ENCODE measurements around the gene HLA-E. TPM values are rescaled to one million over a fixed set of nuclear protein-coding genes. Genes with fewer than 3 reads are reported as not detected.
"Not testable (repeated sequence)": the region's sequence is repeated elsewhere in the genome, so short reads cannot be mapped to it uniquely, and the experiment has no call there.

The HLA-E gene
- total RNA-seq, 1 donor from 2014 or later: 215 TPM

DNA sequence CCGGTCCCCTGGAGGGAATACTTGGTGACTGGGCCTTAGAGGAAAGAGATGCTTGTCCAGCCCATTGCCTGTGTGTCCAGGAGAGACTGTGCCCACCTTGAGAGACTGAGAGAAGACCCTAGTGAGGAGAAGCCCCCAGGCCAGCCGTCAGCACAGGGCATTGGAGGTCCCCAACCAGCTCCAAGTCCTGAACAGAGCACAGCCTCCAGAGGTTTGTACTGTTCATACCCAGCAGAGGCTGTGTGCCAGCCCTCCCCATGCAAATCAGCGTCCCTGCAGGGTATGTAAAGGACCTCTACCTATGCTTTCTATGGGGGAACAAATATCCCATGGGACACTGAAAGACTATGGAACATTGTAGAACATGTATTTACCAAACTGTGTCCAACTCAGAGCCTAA, 8.4 kb downstream of the HLA-E start:
- DNase-seq (ENCODE audit: low read depth) (no peak), FAIRE-seq (no peak)
- Histone ChIP-seq H3K36me3 (ENCODE audit: control insufficient read depth, insufficient read depth, low read length) (peaks cover 4% of the 10 kb centered on the region), H3K27me3 (ENCODE audit: control insufficient read depth, insufficient read depth, low read length) (no peaks in the 10 kb centered on the region), H3K4me3 (ENCODE audit: low read depth, low read length) (no peak overlapping the region)
- TF ChIP-seq, protein P1, sequence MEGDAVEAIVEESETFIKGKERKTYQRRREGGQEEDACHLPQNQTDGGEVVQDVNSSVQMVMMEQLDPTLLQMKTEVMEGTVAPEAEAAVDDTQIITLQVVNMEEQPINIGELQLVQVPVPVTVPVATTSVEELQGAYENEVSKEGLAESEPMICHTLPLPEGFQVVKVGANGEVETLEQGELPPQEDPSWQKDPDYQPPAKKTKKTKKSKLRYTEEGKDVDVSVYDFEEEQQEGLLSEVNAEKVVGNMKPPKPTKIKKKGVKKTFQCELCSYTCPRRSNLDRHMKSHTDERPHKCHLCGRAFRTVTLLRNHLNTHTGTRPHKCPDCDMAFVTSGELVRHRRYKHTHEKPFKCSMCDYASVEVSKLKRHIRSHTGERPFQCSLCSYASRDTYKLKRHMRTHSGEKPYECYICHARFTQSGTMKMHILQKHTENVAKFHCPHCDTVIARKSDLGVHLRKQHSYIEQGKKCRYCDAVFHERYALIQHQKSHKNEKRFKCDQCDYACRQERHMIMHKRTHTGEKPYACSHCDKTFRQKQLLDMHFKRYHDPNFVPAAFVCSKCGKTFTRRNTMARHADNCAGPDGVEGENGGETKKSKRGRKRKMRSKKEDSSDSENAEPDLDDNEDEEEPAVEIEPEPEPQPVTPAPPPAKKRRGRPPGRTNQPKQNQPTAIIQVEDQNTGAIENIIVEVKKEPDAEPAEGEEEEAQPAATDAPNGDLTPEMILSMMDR (IDR thresholded peaks at IDR 0.05; ENCODE audit: insufficient read depth, low read length, severe bottlenecking): no peak

GRCh38 chr6:30498705-30499104, 9.4 kb downstream of the HLA-E start:
- not testable (repeated sequence) for H3K27me3 ChIP-seq (ENCODE audit: control insufficient read depth, insufficient read depth, low read length); H3K36me3 ChIP-seq (ENCODE audit: control insufficient read depth, insufficient read depth, low read length); H3K4me3 ChIP-seq (ENCODE audit: low read depth, low read length); FAIRE-seq; DNase-seq (ENCODE audit: low read depth)

DNA sequence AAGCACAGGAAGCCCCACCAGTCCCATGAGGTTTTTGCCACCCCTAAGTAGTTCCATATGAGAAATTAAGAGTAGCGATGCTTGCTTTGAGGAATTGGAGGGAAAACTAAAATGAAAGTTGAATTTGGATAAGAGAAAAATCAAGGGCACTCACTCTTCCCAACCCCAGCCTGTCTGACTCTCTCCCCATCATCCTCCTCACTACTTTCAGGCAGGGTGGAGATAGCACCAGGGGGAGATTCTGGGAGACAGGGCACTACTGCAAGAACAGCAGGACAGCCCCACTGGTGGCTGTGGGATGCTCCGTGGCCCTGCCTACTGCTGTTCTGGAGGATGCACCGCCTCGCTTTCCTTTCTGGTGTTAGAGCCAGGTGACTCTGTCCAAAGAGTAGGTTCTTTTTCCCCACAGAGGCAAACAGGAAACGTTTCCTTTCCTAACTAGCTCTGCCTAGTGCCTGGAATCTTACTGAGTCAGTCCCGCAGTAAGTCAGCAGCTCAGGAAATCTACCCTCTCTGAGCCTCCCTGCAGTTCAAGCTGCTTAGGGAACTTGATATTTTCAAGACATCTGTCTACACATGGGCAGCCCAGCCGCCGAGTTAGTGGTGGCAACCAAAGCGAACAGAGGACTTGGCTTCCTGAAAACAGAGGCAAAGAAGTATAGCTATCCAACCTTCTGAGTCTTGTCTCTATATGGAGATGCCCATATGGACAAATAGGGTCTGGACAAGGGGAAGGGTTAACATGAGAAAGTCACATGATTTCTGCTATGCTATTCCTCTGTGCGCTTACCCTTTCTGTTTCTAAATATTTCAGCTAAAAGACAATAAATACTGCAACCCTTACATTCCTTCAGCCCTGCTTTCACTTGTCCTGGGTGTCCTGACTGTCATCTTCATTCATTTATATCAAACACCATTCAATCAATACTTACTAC, 11.4 kb downstream of the HLA-E start:
- Histone ChIP-seq H3K4me3 (ENCODE audit: low read depth, low read length) (no peak overlapping the region), H3K36me3 (ENCODE audit: control insufficient read depth, insufficient read depth, low read length) (no peaks in the 10 kb centered on the region), H3K27me3 (ENCODE audit: control insufficient read depth, insufficient read depth, low read length) (no peaks in the 10 kb centered on the region)
- FAIRE-seq (no peak), DNase-seq (ENCODE audit: low read depth) (peak; percentile 75)
- TF ChIP-seq, protein P1 (IDR thresholded peaks at IDR 0.05; ENCODE audit: insufficient read depth, low read length, severe bottlenecking): no peak

DNA sequence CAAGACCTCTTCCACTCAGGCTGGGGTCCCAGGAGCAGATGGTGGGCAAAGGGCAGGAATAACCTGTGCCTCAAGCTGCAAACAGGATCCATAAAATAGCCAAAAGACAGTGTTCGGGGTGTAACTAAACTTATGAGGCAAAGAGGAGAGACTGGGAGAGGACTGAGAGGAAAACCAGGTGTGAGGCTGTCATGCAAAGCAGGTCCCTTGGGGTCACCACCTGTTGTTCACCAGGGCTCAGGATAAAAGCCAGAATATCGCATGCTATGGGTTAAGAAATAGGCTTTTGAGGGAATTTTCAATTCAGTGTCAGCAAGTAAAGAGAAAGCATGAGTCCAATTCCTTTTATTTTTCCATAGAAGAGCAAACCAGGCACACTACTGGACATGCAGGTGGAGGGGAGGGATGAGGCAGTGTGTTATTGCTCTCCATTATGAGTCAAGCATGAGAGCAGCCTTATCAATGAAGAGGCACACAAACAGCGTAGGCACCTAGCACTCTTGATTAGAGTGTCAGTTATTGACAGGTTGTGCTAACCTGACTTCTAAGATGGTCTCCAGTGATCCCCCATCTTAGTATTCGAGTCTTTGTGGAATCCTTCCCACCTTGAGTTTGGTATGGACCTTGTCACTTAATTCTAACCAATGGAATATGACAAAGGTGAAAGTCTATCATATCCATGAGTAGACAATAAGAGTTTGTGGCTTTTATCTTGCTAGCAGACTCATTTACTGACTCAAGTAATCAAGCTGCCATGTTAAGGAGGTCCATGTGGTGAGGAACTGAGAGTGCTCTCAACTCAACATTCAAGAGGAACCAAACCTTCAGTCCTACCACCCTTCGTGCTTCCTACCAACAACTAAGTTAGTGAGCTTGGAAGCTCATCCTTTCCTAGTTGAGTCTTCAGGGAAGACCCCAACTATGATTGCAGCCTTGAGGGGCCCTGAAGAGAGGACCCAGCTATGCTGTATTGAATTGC, 18.8 kb downstream of the HLA-E start:
- Histone ChIP-seq H3K4me3 (ENCODE audit: low read depth, low read length) (no peak overlapping the region), H3K27me3 (ENCODE audit: control insufficient read depth, insufficient read depth, low read length) (no peaks in the 10 kb centered on the region), H3K36me3 (ENCODE audit: control insufficient read depth, insufficient read depth, low read length) (no peaks in the 10 kb centered on the region)
- TF ChIP-seq, protein P1 (IDR thresholded peaks at IDR 0.05; ENCODE audit: insufficient read depth, low read length, severe bottlenecking): no peak
- no peak for DNase-seq (ENCODE audit: low read depth)
- FAIRE-seq: no peak

DNA sequence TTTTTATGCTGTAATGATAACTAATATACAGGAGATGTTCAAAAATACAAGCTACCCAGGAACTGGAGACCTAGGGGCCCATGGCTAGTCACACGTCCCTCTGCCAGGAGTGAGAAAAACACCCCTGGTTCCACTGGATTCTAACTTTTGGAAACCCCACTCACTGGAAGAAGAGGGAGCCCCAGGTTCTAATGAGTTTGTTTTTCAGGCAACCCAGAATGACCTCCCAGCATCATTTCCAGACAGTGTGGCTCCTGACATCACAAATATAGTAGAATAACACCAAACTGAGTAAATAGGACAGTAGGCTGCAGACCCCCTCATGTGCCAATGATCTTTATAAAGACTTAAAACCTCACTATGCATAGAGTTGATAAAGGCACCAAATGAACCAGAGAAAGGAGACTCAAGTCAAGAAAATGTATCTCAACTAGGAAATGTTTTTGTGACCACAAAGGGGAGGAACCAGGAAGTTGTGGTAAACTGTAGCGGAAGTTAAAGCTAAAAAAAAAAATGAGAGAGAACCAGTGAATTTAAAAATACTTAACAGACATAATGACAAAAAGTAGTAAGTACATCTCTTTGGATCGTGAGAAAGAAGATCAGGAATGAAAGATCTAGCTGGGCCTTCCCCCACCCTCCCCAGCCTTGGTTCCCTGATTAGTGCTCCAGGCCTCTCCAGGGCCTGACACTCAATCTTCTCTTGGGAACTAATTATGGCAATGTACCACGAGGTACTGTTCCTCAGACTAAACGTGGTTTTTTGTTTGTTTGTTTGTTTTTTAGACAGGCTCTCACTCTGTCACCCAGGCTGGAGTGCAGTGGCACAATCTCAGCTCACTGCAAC, 19.8 kb downstream of the HLA-E start:
- peak; percentile 48 for DNase-seq (ENCODE audit: low read depth)
- Histone ChIP-seq H3K27me3 (ENCODE audit: control insufficient read depth, insufficient read depth, low read length) (no peaks in the 10 kb centered on the region), H3K36me3 (ENCODE audit: control insufficient read depth, insufficient read depth, low read length) (no peaks in the 10 kb centered on the region), H3K4me3 (ENCODE audit: low read depth, low read length) (no peak overlapping the region)
- TF ChIP-seq, protein P1 (IDR thresholded peaks at IDR 0.05; ENCODE audit: insufficient read depth, low read length, severe bottlenecking): no peak
- FAIRE-seq: no peak

All from bronchial epithelial cell (primary cell).